OCI-LY3 (cell line): ENCODE data around the gene SLC18A3.

ENCODE experiments used
- H2AFZ ChIP-seq: fragments of 200-600, 300-600 bp; shearing (Covaris generic); 2 replicates; pipeline ENCODE4 v1.6.0; 2014; ENCODE audit warnings: antibody characterized with exemption, low read depth, low read length
- H3K27ac ChIP-seq: fragments of 200-600, 300-600 bp; sonication (generic); 2 replicates; pipeline ENCODE4 v1.5.1; 2014; ENCODE audit warnings: mild to moderate bottlenecking, low read length, moderate library complexity, mixed read lengths
- H3K27me3 ChIP-seq: fragments of 200-600, 300-600 bp; sonication (generic); 2 replicates; pipeline ENCODE4 v1.6.1; 2014; ENCODE audit warnings: low read depth, low read length, mixed read lengths
- H3K36me3 ChIP-seq: fragments of 200-600, 300-600 bp; sonication (generic); replicated peaks from 2 replicates; pipeline ENCODE3; 2014; ENCODE audit warnings: low read depth, low read length, mixed read lengths
- H3K4me1 ChIP-seq: fragments of 300-600, 200-600 bp; sonication (generic); 2 replicates; pipeline ENCODE4 v1.6.1; 2014; ENCODE audit warnings: low read length, mixed read lengths
- H3K4me2 ChIP-seq: fragments of 200-600, 300-600 bp; sonication (generic); 2 replicates; pipeline ENCODE4 v1.6.1; 2014; ENCODE audit warnings: low read length, mixed read lengths
- H3K4me3 ChIP-seq: fragments of 300-600, 200-600 bp; sonication (generic); 2 replicates; pipeline ENCODE4 v1.5.1; 2014; ENCODE audit warnings: antibody characterized with exemption, mild to moderate bottlenecking, low read length, moderate library complexity
- H3K79me2 ChIP-seq: fragments of 300-600, 200-600 bp; shearing (Covaris generic); 2 replicates; pipeline ENCODE4 v1.6.1; 2014; ENCODE audit warnings: mild to moderate bottlenecking, low read length, mixed read lengths
- H3K9ac ChIP-seq: fragments of 300-600, 200-600 bp; shearing (Covaris generic); 2 replicates; pipeline ENCODE4 v1.6.0; 2014; ENCODE audit warnings: mild to moderate bottlenecking, low read length, moderate library complexity
- H3K9me3 ChIP-seq: fragments of 200-600, 300-600 bp; shearing (Covaris generic); 2 replicates; pipeline ENCODE4 v1.6.1; 2014; ENCODE audit warnings: low read length, mixed read lengths; ENCODE audit not compliant: insufficient read depth
- H4K20me1 ChIP-seq: fragments of 200-600, 300-600 bp; sonication (generic); 2 replicates; pipeline ENCODE4 v1.6.1; 2016; ENCODE audit warnings: low read length, mixed read lengths; ENCODE audit not compliant: insufficient read depth
- CTCF ChIP-seq: fragments of 200-600, 300-600 bp; sonication (generic); IDR thresholded peaks from 2 replicates; pipeline ENCODE4 v1.5.1; 2014; ENCODE audit warnings: antibody characterized with exemption, low read length, low read depth
- EZH2phosphoT487 ChIP-seq: fragments of 200-600 bp; shearing (Covaris generic); IDR thresholded peaks from 2 replicates; pipeline ENCODE4 v1.6.1; 2018; ENCODE audit warnings: antibody characterized with exemption, mixed run types, low read depth

The SLC18A3 gene

GRCh38 chr10:49617121-49618020, 7.3 kb downstream of the SLC18A3 start:
- H4K20me1 ChIP-seq = no peaks in the 10 kb centered on the region
- H3K79me2 ChIP-seq = no peaks in the 10 kb centered on the region
- H3K4me2 ChIP-seq = no peak overlapping the region
- H3K27me3 ChIP-seq = peaks cover 6% of the 10 kb centered on the region; the same call in 1 of the 2 replicates
- no peak overlapping the region for H2AFZ ChIP-seq
- H3K36me3 ChIP-seq = no peaks in the 10 kb centered on the region
- H3K4me3 ChIP-seq = no peak overlapping the region
- H3K9me3 ChIP-seq = no peaks in the 10 kb centered on the region
- H3K9ac ChIP-seq = no peak overlapping the region
- no peaks in the 10 kb centered on the region for H3K4me1 ChIP-seq
- TF ChIP-seq EZH2phosphoT487 (no peak), CTCF (no peak)
- H3K27ac ChIP-seq = no peak overlapping the region

GRCh38 chr10:49618821-49619220, 8.7 kb downstream of the SLC18A3 start:
- Histone ChIP-seq H4K20me1 (no peaks in the 10 kb centered on the region), H3K4me1 (no peaks in the 10 kb centered on the region), H3K36me3 (no peaks in the 10 kb centered on the region), H3K79me2 (no peaks in the 10 kb centered on the region), H3K4me2 (no peak overlapping the region), H3K27ac (no peak overlapping the region), H3K9ac (no peak overlapping the region), H3K9me3 (no peaks in the 10 kb centered on the region), H3K27me3 (peaks cover 6% of the 10 kb centered on the region; the same call in 1 of the 2 replicates), H2AFZ (no peak overlapping the region), H3K4me3 (no peak overlapping the region)
- TF ChIP-seq CTCF (no peak), EZH2phosphoT487 (no peak)

- TF ChIP-seq CTCF (no peak), EZH2phosphoT487 (no peak)
- H4K20me1 ChIP-seq = no peaks in the 10 kb centered on the region
- H3K4me3 ChIP-seq = no peak overlapping the region
- H3K9ac ChIP-seq = no peak overlapping the region
- no peak overlapping the region for H2AFZ ChIP-seq
- H3K27ac ChIP-seq = no peak overlapping the region
- no peaks in the 10 kb centered on the region for H3K79me2 ChIP-seq
- H3K36me3 ChIP-seq = no peaks in the 10 kb centered on the region
- no peaks in the 10 kb centered on the region for H3K4me1 ChIP-seq
- peaks cover 6% of the 10 kb centered on the region; the same call in 1 of the 2 replicates for H3K27me3 ChIP-seq
- H3K4me2 ChIP-seq = no peak overlapping the region
- H3K9me3 ChIP-seq = no peaks in the 10 kb centered on the region
Observed at GRCh38 chr10:49619613-49620012, 9.5 kb downstream of the SLC18A3 start.

- H3K27ac ChIP-seq = no peak overlapping the region
- H3K4me1 ChIP-seq = no peaks in the 10 kb centered on the region
- no peak overlapping the region for H3K4me2 ChIP-seq
- H3K9ac ChIP-seq = no peak overlapping the region
- H3K27me3 ChIP-seq = peaks cover 6% of the 10 kb centered on the region; the same call in 1 of the 2 replicates
- H3K4me3 ChIP-seq = no peak overlapping the region
- no peaks in the 10 kb centered on the region for H3K36me3 ChIP-seq
- TF ChIP-seq EZH2phosphoT487 (no peak), CTCF (no peak)
- H2AFZ ChIP-seq = no peak overlapping the region
- H4K20me1 ChIP-seq = no peaks in the 10 kb centered on the region
- no peaks in the 10 kb centered on the region for H3K79me2 ChIP-seq
- H3K9me3 ChIP-seq = no peaks in the 10 kb centered on the region
Observed at GRCh38 chr10:49620286-49620810, 10.2 kb downstream of the SLC18A3 start.
